ENCODE results near the gene PRKG1.
A peak's percentile ranks its signal among the peaks of the same experiment; 100 is the strongest.

PRKG1 gene

GRCh38 chr10:52040486-52040885 lies 966.2 kb downstream of the PRKG1 start:
- no peaks in the 10 kb centered on the region for H3K9me3 ChIP-seq (ENCODE audit: control insufficient read depth, insufficient read depth, low read length)
- H3K4me1 ChIP-seq (ENCODE audit: control insufficient read depth, insufficient read depth, low read length), result peaks cover 36% of the 10 kb centered on the region
- peak overlapping the region; percentile 62 for H3K4me3 ChIP-seq (ENCODE audit: low read depth, low read length)
- H3K27me3 ChIP-seq (ENCODE audit: control insufficient read depth, insufficient read depth, low read length), result no peaks in the 10 kb centered on the region
- H3K36me3 ChIP-seq (ENCODE audit: control insufficient read depth, insufficient read depth, low read length), result peaks cover 3% of the 10 kb centered on the region
- H3K9ac ChIP-seq (ENCODE audit: low read depth, low read length), result peak overlapping the region; percentile 37

GRCh38 chr10:52043811-52044210 lies 969.5 kb downstream of the PRKG1 start:
- Histone ChIP-seq H3K36me3 (ENCODE audit: control insufficient read depth, insufficient read depth, low read length) (no peaks in the 10 kb centered on the region), H3K27me3 (ENCODE audit: control insufficient read depth, insufficient read depth, low read length) (no peaks in the 10 kb centered on the region), H3K9ac (ENCODE audit: low read depth, low read length) (no peak overlapping the region), H3K4me1 (ENCODE audit: control insufficient read depth, insufficient read depth, low read length) (peaks cover 44% of the 10 kb centered on the region), H3K4me3 (ENCODE audit: low read depth, low read length) (no peak overlapping the region), H3K9me3 (ENCODE audit: control insufficient read depth, insufficient read depth, low read length) (no peaks in the 10 kb centered on the region)

- no peaks in the 10 kb centered on the region for H3K36me3 ChIP-seq (ENCODE audit: control insufficient read depth, insufficient read depth, low read length)
- peaks cover 21% of the 10 kb centered on the region for H3K4me1 ChIP-seq (ENCODE audit: control insufficient read depth, insufficient read depth, low read length)
- H3K27me3 ChIP-seq (ENCODE audit: control insufficient read depth, insufficient read depth, low read length), result no peaks in the 10 kb centered on the region
- no peak overlapping the region for H3K9ac ChIP-seq (ENCODE audit: low read depth, low read length)
- H3K9me3 ChIP-seq (ENCODE audit: control insufficient read depth, insufficient read depth, low read length), result no peaks in the 10 kb centered on the region
- no peak overlapping the region for H3K4me3 ChIP-seq (ENCODE audit: low read depth, low read length)
Observed at GRCh38 chr10:52048051-52048450, 973.8 kb downstream of the PRKG1 start.

GRCh38 chr10:52050429-52051047 lies 976.3 kb downstream of the PRKG1 start:
- Histone ChIP-seq H3K36me3 (ENCODE audit: control insufficient read depth, insufficient read depth, low read length) (no peaks in the 10 kb centered on the region), H3K9ac (ENCODE audit: low read depth, low read length) (no peak overlapping the region), H3K27me3 (ENCODE audit: control insufficient read depth, insufficient read depth, low read length) (no peaks in the 10 kb centered on the region), H3K4me3 (ENCODE audit: low read depth, low read length) (no peak overlapping the region), H3K9me3 (ENCODE audit: control insufficient read depth, insufficient read depth, low read length) (no peaks in the 10 kb centered on the region), H3K4me1 (ENCODE audit: control insufficient read depth, insufficient read depth, low read length) (peaks cover 7% of the 10 kb centered on the region)

GRCh38 chr10:52053497-52053896 lies 979.2 kb downstream of the PRKG1 start:
- H3K36me3 ChIP-seq (ENCODE audit: control insufficient read depth, insufficient read depth, low read length), result no peaks in the 10 kb centered on the region
- peaks cover 8% of the 10 kb centered on the region for H3K4me1 ChIP-seq (ENCODE audit: control insufficient read depth, insufficient read depth, low read length)
- H3K9ac ChIP-seq (ENCODE audit: low read depth, low read length), result no peak overlapping the region
- H3K27me3 ChIP-seq (ENCODE audit: control insufficient read depth, insufficient read depth, low read length), result no peaks in the 10 kb centered on the region
- H3K4me3 ChIP-seq (ENCODE audit: low read depth, low read length), result no peak overlapping the region
- H3K9me3 ChIP-seq (ENCODE audit: control insufficient read depth, insufficient read depth, low read length), result no peaks in the 10 kb centered on the region

- no peak overlapping the region for H3K9ac ChIP-seq (ENCODE audit: low read depth, low read length)
Observed at GRCh38 chr10:52056291-52056690, 982.0 kb downstream of the PRKG1 start.

GRCh38 chr10:52059089-52059488 lies 984.8 kb downstream of the PRKG1 start:
- Histone ChIP-seq H3K4me3 (ENCODE audit: low read depth, low read length) (no peak overlapping the region), H3K4me1 (ENCODE audit: control insufficient read depth, insufficient read depth, low read length) (peaks cover 13% of the 10 kb centered on the region), H3K9ac (ENCODE audit: low read depth, low read length) (no peak overlapping the region), H3K9me3 (ENCODE audit: control insufficient read depth, insufficient read depth, low read length) (no peaks in the 10 kb centered on the region), H3K36me3 (ENCODE audit: control insufficient read depth, insufficient read depth, low read length) (no peaks in the 10 kb centered on the region), H3K27me3 (ENCODE audit: control insufficient read depth, insufficient read depth, low read length) (no peaks in the 10 kb centered on the region)

More at GRCh38 chr10:52056291-52056690, 982.0 kb downstream of the PRKG1 start:
- H3K36me3 ChIP-seq (ENCODE audit: control insufficient read depth, insufficient read depth, low read length), result no peaks in the 10 kb centered on the region
- H3K4me1 ChIP-seq (ENCODE audit: control insufficient read depth, insufficient read depth, low read length), result peaks cover 13% of the 10 kb centered on the region
- no peaks in the 10 kb centered on the region for H3K27me3 ChIP-seq (ENCODE audit: control insufficient read depth, insufficient read depth, low read length)
- no peak overlapping the region for H3K4me3 ChIP-seq (ENCODE audit: low read depth, low read length)
- H3K9me3 ChIP-seq (ENCODE audit: control insufficient read depth, insufficient read depth, low read length), result no peaks in the 10 kb centered on the region

GRCh38 chr10:52063159-52063558 lies 988.9 kb downstream of the PRKG1 start:
- peaks cover 6% of the 10 kb centered on the region for H3K4me1 ChIP-seq (ENCODE audit: control insufficient read depth, insufficient read depth, low read length)
- H3K4me3 ChIP-seq (ENCODE audit: low read depth, low read length), result no peak overlapping the region
- no peaks in the 10 kb centered on the region for H3K9me3 ChIP-seq (ENCODE audit: control insufficient read depth, insufficient read depth, low read length)
- H3K9ac ChIP-seq (ENCODE audit: low read depth, low read length), result no peak overlapping the region
- H3K36me3 ChIP-seq (ENCODE audit: control insufficient read depth, insufficient read depth, low read length), result no peaks in the 10 kb centered on the region
- H3K27me3 ChIP-seq (ENCODE audit: control insufficient read depth, insufficient read depth, low read length), result no peaks in the 10 kb centered on the region

- no peaks in the 10 kb centered on the region for H3K27me3 ChIP-seq (ENCODE audit: control insufficient read depth, insufficient read depth, low read length)
- no peak overlapping the region for H3K4me3 ChIP-seq (ENCODE audit: low read depth, low read length)
- no peaks in the 10 kb centered on the region for H3K36me3 ChIP-seq (ENCODE audit: control insufficient read depth, insufficient read depth, low read length)
- H3K9me3 ChIP-seq (ENCODE audit: control insufficient read depth, insufficient read depth, low read length), result no peaks in the 10 kb centered on the region
- H3K9ac ChIP-seq (ENCODE audit: low read depth, low read length), result no peak overlapping the region
- peaks cover 6% of the 10 kb centered on the region for H3K4me1 ChIP-seq (ENCODE audit: control insufficient read depth, insufficient read depth, low read length)
Observed at GRCh38 chr10:52064084-52064845, 990.0 kb downstream of the PRKG1 start.

- H3K27me3 ChIP-seq (ENCODE audit: control insufficient read depth, insufficient read depth, low read length), result no peaks in the 10 kb centered on the region
- H3K9ac ChIP-seq (ENCODE audit: low read depth, low read length), result no peak overlapping the region
- H3K36me3 ChIP-seq (ENCODE audit: control insufficient read depth, insufficient read depth, low read length), result no peaks in the 10 kb centered on the region
- H3K4me1 ChIP-seq (ENCODE audit: control insufficient read depth, insufficient read depth, low read length), result no peaks in the 10 kb centered on the region
- H3K9me3 ChIP-seq (ENCODE audit: control insufficient read depth, insufficient read depth, low read length), result no peaks in the 10 kb centered on the region
- no peak overlapping the region for H3K4me3 ChIP-seq (ENCODE audit: low read depth, low read length)
Observed at GRCh38 chr10:52066383-52066782, 992.1 kb downstream of the PRKG1 start.

- Histone ChIP-seq H3K9ac (ENCODE audit: low read depth, low read length) (no peak overlapping the region), H3K4me1 (ENCODE audit: control insufficient read depth, insufficient read depth, low read length) (no peaks in the 10 kb centered on the region), H3K9me3 (ENCODE audit: control insufficient read depth, insufficient read depth, low read length) (no peaks in the 10 kb centered on the region), H3K27me3 (ENCODE audit: control insufficient read depth, insufficient read depth, low read length) (no peaks in the 10 kb centered on the region), H3K36me3 (ENCODE audit: control insufficient read depth, insufficient read depth, low read length) (no peaks in the 10 kb centered on the region), H3K4me3 (ENCODE audit: low read depth, low read length) (no peak overlapping the region)
Observed at GRCh38 chr10:52068485-52068884, 994.2 kb downstream of the PRKG1 start.

- H3K9ac ChIP-seq (ENCODE audit: low read depth, low read length), result no peak overlapping the region
- H3K27me3 ChIP-seq (ENCODE audit: control insufficient read depth, insufficient read depth, low read length), result no peaks in the 10 kb centered on the region
Observed at GRCh38 chr10:52071814-52072213, 997.5 kb downstream of the PRKG1 start.

More at GRCh38 chr10:52071814-52072213, 997.5 kb downstream of the PRKG1 start:
- Histone ChIP-seq H3K36me3 (ENCODE audit: control insufficient read depth, insufficient read depth, low read length) (no peaks in the 10 kb centered on the region), H3K9me3 (ENCODE audit: control insufficient read depth, insufficient read depth, low read length) (no peaks in the 10 kb centered on the region), H3K4me1 (ENCODE audit: control insufficient read depth, insufficient read depth, low read length) (no peaks in the 10 kb centered on the region), H3K4me3 (ENCODE audit: low read depth, low read length) (no peak overlapping the region)
